ACHN (cell line): ENCODE data around the gene ASB18.

Experiments used
- DNase-seq: peaks from one replicate; pipeline ENCODE4 v3.0.0-alpha.2; 2015
- in situ Hi-C: cut with HindIII; loops from 2 replicates; pipeline ENCODE4 v1.10.0; 2017; ENCODE audit warnings: low sequenced_read_pairs, low pct_ligation_motif_present, low pct_unique_long_range_greater_than_20kb

Gene ASB18

DNA sequence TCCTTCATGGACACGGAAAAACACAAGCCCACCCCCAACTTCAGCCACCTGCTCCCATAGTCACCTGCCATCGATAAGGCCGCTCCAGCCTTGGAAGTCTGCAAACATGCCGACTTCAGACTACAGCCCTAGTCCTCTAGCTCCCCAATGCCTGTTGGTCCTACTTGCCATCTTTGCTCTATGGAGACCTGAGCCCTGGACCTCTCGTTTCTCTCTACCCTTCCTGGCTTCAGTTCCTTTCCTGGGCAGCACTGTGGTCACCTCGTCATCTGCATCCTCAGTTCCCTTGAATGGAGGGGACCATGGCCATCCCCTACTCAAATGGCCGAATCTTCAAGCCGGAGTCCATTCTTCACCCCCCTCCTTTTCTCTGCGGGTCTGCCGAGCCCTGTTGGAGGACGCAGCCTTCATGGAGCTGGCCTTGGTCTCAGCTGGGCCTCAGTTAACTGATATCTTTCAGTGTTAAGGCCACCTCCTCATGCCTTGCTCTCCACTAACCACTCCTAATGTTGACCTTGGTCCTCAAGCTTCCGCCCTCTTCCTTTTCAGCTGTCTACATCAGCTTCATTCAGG is 48.4 kb downstream of the ASB18 start:
- in situ Hi-C loops, result no loop called here
- DNase-seq, result no peak

DNA sequence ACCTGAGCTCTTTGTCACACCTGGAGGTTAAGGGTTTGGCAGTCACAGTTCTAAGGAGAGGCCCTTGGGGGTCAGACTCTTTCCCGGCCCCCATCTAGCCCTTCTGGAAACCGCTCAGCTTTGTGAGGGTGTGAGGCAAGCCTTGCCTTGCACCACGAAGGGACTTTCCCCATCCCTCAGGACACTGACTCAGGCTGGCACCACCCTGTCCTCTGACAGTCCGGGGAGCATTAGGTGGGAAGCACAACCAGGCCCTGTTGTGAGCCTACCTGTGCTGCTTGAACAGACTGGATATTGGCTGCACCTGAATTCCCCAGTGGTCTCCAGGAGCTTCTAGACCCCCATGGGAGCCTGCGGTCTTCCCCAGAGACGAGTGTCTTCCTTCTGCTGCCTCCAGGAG is 49.0 kb downstream of the ASB18 start:
- no peak for DNase-seq
- in situ Hi-C loops, result no loop called here

DNA sequence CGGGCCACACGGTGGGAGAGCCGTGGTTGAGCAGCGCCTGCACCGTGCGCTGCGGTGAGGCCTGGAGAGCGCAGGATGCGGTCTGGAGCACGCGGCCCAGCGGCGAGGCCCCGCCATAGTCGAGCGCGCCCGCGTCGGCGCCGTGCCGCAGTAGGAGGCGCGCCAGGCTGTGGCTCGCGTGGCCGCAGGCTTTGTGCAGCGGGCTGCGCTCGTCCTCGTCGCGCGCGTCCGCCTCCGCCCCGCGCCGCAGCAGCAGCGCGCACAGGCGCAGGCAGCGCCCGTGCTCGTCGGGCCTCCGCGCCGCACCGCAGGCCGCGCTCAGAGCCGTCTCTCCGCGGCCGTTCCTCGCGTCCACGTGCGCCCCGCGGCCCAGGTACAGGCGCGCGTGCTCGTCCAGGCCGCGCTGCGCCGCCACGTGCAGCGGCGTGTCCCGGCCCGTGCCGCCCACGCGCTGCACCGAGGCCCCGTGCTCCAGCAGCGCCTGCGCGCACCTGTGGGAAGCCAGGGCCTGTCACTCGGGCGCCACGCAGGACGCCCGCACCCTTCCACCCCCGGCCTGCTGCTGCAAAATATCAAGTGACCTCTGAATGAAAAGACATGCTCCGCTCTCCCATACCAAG is 49.7 kb downstream of the ASB18 start:
- no peak for DNase-seq
- in situ Hi-C loops, result no loop called here

DNA sequence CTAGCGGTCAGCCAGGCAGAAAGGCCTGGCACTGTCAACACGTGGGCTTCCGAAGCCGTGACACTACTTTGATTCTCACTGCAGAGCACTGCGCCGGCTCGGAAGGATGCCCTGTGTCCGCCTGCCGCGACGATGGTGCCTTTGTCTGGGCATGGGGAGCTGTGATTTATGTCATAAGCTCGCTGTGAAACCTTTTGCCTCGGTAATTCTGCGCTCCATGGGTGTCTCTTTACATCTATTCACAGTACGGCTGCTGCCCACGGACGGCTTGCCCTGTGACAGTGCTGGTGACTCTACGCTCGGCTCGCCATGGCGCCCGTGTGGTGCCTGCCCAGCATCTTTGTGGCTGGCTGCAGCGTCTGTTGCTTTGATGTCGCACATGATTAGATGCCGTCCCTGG is 52.9 kb downstream of the ASB18 start:
- no peak for DNase-seq
- in situ Hi-C loops, result no loop called here

DNA sequence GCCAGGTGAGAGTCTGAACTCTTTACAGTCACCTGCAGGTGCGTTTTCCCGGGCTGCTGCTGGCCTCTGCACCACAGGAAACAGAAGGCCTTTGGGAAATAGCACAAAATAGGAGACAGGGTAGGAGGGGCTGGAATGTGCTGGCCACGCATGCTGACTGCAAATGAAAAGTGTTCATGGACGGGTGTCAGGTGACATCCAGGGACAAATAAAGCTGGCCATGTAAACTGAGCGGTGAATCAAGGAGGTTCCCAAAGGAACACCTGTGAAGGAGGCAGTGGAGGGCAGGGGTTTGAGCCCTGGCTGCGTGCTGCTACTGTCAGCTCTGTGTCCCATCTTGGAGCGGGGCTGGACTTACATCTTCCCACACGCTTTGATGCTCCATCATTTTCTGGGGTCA is 53.7 kb downstream of the ASB18 start:
- in situ Hi-C loops, result no loop called here
- no peak for DNase-seq

DNA sequence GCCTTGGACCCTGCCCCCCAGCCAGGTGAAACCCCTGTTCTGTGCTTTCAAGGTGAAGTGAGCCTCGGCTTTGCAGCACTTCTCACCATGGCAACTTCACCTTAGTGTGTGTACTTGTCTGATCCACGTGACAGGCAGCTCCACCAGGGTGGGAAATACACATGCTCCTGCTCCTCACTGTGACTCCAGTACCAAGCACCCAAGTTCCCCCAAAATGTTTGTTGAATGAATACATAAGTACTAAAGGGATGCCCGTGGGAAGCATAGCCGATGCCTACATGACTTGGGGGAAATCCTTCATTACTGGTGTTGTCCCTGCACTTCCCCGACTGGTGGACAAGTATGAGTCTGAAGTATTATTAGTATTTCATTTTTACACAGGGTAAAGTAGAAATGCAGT is 54.2 kb downstream of the ASB18 start:
- in situ Hi-C loops, result no loop called here
- DNase-seq, result no peak

DNA sequence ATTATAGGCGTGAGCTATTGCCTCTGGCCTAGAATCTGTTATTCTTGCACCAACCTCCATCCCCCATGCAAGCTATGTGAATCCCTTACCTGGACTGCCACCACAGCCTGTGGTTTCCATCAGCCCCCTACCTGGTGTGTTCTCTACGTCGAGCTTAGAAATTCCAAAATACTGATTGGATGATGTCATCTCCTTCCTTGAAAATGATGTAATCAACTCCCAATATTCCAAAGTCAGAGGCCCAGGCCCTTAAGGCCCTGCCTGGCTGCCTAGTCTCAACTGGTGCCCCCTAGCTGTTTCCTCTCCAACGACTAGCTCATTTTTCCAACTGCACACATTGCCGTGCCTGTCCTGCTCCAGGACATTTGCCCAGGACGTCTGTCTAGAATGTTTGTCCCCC is 54.7 kb downstream of the ASB18 start:
- in situ Hi-C loops, result no loop called here
- DNase-seq, result peak; percentile 25

DNA sequence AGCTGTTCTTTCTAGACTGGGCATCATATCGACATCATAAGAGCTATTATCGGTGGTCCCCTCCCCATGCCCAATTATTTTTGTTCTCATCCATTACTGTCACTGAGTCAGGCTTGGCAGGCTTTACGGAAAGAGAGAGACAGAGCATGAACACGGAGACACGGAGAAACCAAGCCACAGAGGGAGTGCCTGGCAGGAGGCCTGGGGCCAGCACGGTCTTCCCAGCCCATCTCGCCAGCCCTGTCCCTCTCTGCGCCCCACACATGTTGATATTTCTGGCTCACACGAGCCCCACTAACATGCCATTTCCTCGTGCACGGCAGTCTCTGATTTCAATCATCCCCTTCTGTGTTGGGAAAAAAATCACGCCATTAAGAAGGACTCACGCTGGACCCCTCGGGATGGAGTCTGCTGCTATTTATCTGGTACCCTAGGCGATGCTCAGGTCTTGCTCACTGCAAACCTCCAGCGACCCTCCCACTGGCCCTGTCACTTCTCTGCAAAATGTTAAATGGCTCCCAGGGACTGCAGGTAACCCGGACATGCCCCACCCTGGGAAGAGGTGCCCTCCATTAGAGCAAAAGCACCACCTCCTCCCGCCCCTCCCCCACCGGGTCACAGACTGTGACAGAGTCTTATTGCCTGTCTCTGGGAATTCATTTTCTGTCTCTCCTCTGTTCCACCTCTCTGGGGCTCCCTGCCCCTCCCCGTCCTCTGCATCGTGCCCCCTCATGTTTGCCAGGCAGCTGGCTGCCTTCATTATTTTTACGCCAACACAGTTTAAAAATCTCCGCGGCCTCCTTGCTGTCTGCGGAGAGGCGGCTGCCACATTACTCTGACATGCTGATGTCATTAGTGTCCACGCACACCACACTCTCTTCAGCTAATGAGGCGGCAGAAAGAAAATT is 55.9 kb downstream of the ASB18 start:
- DNase-seq, result no peak
- in situ Hi-C loops, result no loop called here

DNA sequence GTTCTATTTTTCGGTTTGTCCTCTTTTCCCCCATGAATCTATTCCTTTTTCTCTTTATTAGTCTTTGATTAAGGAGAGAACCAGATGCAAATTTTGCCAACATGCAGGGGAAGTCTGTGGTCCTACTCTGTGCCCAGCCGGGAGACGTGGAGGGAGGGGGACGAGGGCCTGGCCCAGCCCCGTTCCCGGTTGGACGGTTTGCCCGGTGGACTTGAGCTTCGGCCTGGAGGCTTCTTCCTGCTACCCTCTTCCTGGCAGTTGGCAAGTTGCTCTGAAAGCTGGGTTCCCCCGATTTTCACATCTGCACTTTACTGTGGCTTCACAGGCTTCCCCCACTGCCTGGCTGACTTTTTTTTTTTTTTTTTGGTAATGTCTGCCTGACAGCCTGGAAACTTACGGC is 56.7 kb downstream of the ASB18 start:
- in situ Hi-C loops, result no loop called here
- no peak for DNase-seq

DNA sequence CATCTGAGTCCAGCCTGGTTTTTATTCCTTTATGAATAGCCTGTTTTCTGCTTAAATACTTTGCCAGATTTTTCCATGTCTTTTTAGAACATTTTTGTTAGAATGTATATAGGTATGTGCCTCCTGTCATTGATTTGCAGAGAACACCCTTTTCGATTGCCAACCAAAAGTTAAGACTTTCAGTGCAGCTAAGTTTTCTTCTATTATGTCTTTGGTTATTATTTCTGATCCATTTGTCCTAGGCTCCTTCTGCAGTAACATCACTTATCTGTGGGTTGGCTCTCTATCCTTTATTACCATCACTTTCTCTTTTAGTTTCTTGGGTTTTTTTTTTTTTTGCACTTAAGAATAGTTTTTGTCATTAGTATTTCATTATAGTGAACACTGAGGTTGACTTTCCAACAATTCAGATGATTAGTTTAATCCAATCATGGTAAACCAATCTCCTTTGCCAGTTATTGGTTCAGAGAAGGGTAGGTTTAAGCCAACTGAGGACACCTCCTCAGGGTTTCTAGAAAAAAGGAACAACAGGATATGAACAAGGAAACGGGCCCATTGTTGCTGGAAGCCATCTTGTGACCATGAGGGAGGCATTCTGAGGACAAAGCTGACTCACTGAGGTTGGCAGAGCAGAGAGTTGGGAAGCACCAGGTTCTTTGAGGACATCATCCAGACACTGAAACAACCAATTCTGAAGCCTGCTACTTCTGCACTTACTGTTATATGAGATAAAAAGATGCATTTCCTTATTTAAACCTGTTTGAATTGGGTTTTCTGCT is 58.1 kb downstream of the ASB18 start:
- DNase-seq, result no peak
- in situ Hi-C loops, result no loop called here

DNA sequence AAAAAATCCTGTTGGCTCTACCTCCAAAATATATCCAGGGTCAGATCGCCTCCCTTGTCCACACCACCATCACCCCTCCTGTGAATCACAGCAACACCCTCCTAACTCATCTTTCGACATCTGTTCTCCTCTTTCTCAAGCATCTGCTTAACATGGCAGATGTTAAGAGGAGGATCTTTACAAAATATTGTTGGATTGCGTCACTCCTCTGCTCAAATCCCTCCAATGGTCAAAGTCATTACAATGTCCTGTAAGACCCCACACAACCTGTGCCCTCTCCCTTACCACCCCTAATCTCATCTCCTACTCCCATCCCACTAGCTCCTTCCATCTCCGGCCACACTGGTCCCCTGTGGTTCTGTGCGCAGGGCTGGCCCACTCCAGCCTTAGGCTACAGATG is 59.3 kb downstream of the ASB18 start:
- DNase-seq, result no peak
- in situ Hi-C loops, result no loop called here

DNA sequence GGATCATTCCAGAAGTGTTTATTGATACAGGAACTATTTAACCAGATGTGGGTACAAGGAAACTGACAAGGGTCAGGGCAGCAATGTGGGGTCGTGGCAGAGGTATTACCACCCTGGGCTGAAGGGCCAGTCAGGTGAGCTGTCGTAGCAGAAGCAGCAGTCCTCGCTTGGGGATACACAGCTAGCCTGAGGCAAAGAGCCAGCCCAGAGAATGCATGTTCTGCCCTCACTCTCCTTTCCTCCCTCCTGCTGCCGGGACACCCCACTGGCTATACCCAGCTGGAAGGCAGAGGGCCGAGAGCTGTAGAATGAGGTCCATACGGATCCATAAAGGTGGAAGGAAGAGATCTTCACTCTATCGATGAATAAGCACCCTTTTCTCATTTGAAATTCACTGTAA is 63.8 kb downstream of the ASB18 start:
- in situ Hi-C loops, result no loop called here
- DNase-seq, result no peak

DNA sequence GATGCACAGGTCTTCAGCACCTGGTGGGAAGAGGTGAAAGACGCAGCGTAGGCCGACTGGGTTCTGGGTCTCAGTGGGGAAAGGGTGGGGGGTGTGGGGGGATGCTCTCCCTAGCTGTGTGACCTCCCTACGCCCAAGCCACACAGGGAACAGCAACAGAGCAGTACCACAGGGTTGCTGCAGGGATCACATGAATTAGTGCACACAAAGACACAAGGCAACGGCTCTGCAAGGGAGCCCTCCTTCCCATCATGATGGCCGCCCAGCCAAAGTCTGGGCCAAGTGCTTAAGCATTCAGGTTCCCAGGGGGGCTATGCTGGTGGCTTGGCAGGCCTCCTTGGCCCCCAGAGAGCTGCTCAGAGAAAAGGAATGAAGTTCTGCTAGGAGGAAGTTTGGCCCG is 67.8 kb downstream of the ASB18 start:
- no peak for DNase-seq
- in situ Hi-C loops, result loop anchor here (25.0 kb wide), 1 partner anchor 409 kb away; no protein-coding TSS in a partner anchor

DNA sequence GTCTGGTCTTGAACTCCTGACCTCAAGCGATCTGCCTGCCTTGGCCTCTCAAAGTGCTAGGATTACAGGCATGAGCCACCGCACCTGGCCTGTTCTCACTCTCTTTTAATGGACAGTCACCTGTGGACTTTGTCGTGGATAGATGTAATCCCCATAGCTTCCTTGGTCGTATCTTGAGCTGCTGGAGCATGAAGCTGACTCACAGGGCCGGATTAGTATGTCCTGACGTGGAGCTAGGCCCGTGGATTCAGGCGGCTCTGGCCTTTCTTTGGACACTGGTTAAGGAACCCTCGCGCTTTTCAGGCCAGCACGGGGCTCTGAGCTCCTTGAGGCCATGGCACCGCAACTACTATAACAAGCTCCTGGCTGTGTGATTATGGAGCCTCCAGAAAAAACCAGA is 68.5 kb downstream of the ASB18 start:
- DNase-seq, result peak; percentile 75
- in situ Hi-C loops, result loop anchor here (25.0 kb wide), 1 partner anchor 408 kb away; no protein-coding TSS in a partner anchor

DNA sequence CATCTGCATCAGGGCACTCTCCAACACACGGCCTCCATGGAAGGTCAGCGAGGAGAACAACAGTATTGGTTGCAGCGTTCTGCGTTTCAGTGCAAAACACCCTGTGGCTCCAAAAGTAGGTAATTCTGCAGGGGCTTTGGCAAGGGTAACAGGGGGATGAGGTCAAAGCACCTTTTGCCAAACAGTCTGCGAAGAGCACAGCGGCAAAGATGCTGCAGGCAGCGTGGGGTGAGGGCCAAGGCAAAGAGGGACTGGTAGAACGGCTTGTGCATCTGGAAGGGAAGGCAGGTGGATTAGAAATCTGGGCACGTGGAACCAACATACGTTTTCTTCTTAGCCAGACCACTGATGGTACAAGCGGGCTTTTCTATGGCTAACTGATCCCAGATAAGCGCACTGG is 69.4 kb downstream of the ASB18 start:
- DNase-seq, result no peak
- in situ Hi-C loops, result loop anchor here (25.0 kb wide), 1 partner anchor 407 kb away; no protein-coding TSS in a partner anchor

DNA sequence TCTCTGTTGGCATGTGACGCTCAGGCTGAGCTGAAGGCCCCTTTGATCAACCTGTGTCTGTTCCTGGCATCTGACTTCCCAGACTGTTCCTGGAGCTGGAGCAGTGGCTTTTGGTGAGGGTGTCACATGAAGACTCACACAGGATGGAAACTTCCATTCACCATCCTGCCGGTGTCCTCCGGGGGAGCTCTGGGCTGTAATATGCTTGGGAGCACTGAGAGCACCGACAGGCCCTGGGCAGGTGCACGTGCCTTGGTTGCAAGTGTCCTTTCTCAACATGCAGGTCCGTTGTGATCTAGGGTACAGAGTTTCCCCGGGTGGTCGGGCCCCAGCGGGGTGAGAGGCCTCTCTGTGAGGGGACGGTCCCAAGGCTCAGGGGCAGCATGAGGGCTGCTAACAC is 71.2 kb downstream of the ASB18 start:
- in situ Hi-C loops, result loop anchor here (25.0 kb wide), 1 partner anchor 406 kb away; no protein-coding TSS in a partner anchor
- no peak for DNase-seq

DNA sequence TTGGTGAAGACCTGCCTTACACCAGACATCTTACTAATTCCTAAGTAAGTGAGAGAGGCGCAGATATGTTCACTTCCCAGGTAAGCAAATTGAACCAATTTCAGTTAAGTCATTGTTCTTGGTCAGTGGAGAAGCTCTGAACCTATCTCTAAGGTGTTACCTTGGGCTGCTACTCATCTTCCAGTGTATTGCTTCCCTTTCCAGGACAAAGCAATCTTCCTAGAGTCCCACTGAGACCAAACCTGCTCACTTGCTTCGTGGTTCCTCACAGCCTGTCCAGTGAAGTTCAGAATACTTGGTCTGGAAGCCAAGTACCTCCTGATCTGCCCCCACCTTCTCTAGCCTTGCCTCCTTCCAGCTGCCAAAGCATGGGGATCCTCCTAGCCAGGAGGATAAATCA is 73.5 kb downstream of the ASB18 start:
- in situ Hi-C loops, result loop anchor here (25.0 kb wide), 1 partner anchor 403 kb away; no protein-coding TSS in a partner anchor
- no peak for DNase-seq

DNA sequence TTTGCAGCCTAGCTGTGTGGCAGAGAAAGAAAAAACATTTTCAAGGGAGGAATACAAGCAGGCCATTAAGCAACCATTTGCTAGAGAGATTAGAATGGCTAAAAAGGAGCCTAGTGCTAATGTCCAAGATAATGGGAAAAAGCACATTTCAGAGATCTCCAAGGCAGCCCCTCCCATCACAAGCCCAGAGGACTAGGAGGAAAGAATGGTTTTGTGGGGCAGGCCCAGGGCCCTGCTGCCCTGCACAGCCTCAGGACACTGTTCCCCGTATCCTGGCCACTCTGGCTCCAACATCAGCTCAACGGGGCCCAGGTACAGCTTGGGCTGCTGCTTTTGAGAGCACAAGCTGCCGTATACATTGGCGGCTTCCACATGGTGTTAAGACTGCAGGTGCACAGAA is 79.5 kb downstream of the ASB18 start:
- no peak for DNase-seq
- in situ Hi-C loops, result loop anchor here (25.0 kb wide), 1 partner anchor 397 kb away; no protein-coding TSS in a partner anchor
